Astrocyte (in vitro differentiated cells and primary cell): ENCODE data around the gene WNT7A. TPM values are rescaled to one million over a fixed set of nuclear protein-coding genes. Genes with fewer than 3 reads are reported as not detected.

Experiments used
- DNase-seq: peaks from one replicate; pipeline ENCODE4 v3.0.0-alpha.2; 2010; ENCODE audit warnings: low read depth
- FAIRE-seq: peaks from 2 replicates; lab custom pipeline; 2011; peaks lifted over from hg19 to GRCh38; lab: Jason Lieb, UNC
- H2AFZ ChIP-seq: 2 replicates; pipeline ENCODE4 v1.6.0; 2012; ENCODE audit warnings: low read depth, low read length, inconsistent platforms
- H3K27ac ChIP-seq: 2 replicates; pipeline ENCODE4 v1.5.1; 2011; ENCODE audit warnings: low read depth, low read length, inconsistent platforms
- H3K27me3 ChIP-seq: 2 replicates; pipeline ENCODE4 v1.6.0; 2011; ENCODE audit warnings: low read length, inconsistent platforms; ENCODE audit not compliant: insufficient read depth
- H3K36me3 ChIP-seq: 2 replicates; pipeline ENCODE4 v1.5.1; 2011; ENCODE audit warnings: low read length, inconsistent platforms; ENCODE audit not compliant: insufficient read depth
- H3K4me1 ChIP-seq: 2 replicates; pipeline ENCODE4 v1.5.1; 2011; ENCODE audit warnings: low read length, inconsistent platforms; ENCODE audit not compliant: insufficient read depth
- H3K4me2 ChIP-seq: 2 replicates; pipeline ENCODE4 v1.6.0; 2012; ENCODE audit warnings: low read length, inconsistent platforms
- H3K4me3 ChIP-seq: 2 replicates; pipeline ENCODE4 v1.5.1; 2011; ENCODE audit warnings: low read depth, mild to moderate bottlenecking, low read length, inconsistent platforms; ENCODE audit not compliant: insufficient read depth
- H3K79me2 ChIP-seq: 2 replicates; pipeline ENCODE4 v1.6.0; 2012; ENCODE audit warnings: mild to moderate bottlenecking, low read length, inconsistent platforms; ENCODE audit not compliant: insufficient read depth
- H3K9ac ChIP-seq: 2 replicates; pipeline ENCODE4 v1.6.0; 2012; ENCODE audit warnings: mild to moderate bottlenecking, low read length, inconsistent platforms
- H3K9me3 ChIP-seq: 2 replicates; pipeline ENCODE4 v1.5.1; 2012; ENCODE audit warnings: low read depth, mild to moderate bottlenecking, low read length, inconsistent platforms; ENCODE audit not compliant: insufficient read depth
- H4K20me1 ChIP-seq: 2 replicates; pipeline ENCODE4 v1.6.0; 2012; ENCODE audit warnings: low read length, inconsistent platforms; ENCODE audit not compliant: insufficient read depth
- H3K27ac Mint-ChIP-seq: one replicate; pipeline ENCODE4 v1.8.0; 2021; ENCODE audit warnings: mild to moderate bottlenecking, mixed read lengths; ENCODE audit not compliant: unreplicated experiment
- H3K27me3 Mint-ChIP-seq: one replicate; pipeline ENCODE4 v1.8.0; 2021; ENCODE audit warnings: low read depth, mixed read lengths; ENCODE audit not compliant: unreplicated experiment
- H3K36me3 Mint-ChIP-seq: one replicate; pipeline ENCODE4 v1.8.0; 2021; ENCODE audit warnings: low read depth, mixed read lengths; ENCODE audit not compliant: unreplicated experiment
- H3K4me1 Mint-ChIP-seq: one replicate; pipeline ENCODE4 v1.8.0; 2021; ENCODE audit warnings: low read depth, mixed read lengths; ENCODE audit not compliant: unreplicated experiment
- H3K4me3 Mint-ChIP-seq: one replicate; pipeline ENCODE4 v1.8.0; 2021; ENCODE audit warnings: mild to moderate bottlenecking, moderate library complexity, mixed read lengths; ENCODE audit not compliant: unreplicated experiment
- H3K9me3 Mint-ChIP-seq: one replicate; pipeline ENCODE4 v1.8.0; 2021; ENCODE audit warnings: mild to moderate bottlenecking, mixed read lengths; ENCODE audit not compliant: unreplicated experiment
- EZH2 ChIP-seq: IDR thresholded peaks from 2 replicates; pipeline ENCODE4 v1.6.1; 2012; ENCODE audit warnings: mild to moderate bottlenecking, low read length, inconsistent platforms; ENCODE audit not compliant: insufficient read depth
- total RNA-seq: library from RNA; stranded (reverse); gene quantifications from 2 replicates; pipeline ENCODE4 v1.2.1, GENCODE V29; 2021
- TF ChIP-seq, protein P1 (sequence below): IDR thresholded peaks from 2 replicates; pipeline ENCODE4 v1.5.1; 2011; ENCODE audit warnings: low read depth, mild to moderate bottlenecking, inconsistent platforms, low read length, moderate library complexity; ENCODE audit not compliant: insufficient read depth

Gene WNT7A
- total RNA-seq, 1 donor from 2014 or later, result 1.7 TPM

DNA sequence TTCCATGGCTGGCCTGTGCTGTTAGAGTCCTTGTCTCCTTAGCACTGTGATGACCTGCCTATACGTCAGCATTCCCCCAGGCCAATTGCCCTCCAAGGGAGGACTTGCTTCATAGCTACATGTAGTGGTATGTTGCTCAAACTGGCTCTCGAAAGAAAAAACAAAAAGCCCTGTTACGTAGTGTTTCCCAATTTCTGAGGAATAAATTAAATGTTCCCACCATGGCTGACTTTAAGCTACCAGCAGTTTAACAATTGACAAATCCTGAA, 54.6 kb downstream of the WNT7A start:
- no peaks in the 10 kb centered on the region for H3K36me3 Mint-ChIP-seq
- Histone ChIP-seq H3K27me3 (no peaks in the 10 kb centered on the region), H3K9ac (no peak overlapping the region), H3K9me3 (peaks cover 3% of the 10 kb centered on the region), H3K27ac (no peak overlapping the region), H3K36me3 (no peaks in the 10 kb centered on the region), H4K20me1 (no peaks in the 10 kb centered on the region), H2AFZ (no peak overlapping the region), H3K4me3 (no peak overlapping the region), H3K4me2 (no peak overlapping the region), H3K4me1 (no peaks in the 10 kb centered on the region), H3K79me2 (no peaks in the 10 kb centered on the region)
- H3K4me1 Mint-ChIP-seq, result no peaks in the 10 kb centered on the region
- TF ChIP-seq, protein P1, sequence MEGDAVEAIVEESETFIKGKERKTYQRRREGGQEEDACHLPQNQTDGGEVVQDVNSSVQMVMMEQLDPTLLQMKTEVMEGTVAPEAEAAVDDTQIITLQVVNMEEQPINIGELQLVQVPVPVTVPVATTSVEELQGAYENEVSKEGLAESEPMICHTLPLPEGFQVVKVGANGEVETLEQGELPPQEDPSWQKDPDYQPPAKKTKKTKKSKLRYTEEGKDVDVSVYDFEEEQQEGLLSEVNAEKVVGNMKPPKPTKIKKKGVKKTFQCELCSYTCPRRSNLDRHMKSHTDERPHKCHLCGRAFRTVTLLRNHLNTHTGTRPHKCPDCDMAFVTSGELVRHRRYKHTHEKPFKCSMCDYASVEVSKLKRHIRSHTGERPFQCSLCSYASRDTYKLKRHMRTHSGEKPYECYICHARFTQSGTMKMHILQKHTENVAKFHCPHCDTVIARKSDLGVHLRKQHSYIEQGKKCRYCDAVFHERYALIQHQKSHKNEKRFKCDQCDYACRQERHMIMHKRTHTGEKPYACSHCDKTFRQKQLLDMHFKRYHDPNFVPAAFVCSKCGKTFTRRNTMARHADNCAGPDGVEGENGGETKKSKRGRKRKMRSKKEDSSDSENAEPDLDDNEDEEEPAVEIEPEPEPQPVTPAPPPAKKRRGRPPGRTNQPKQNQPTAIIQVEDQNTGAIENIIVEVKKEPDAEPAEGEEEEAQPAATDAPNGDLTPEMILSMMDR, result no peak
- no peak for TF ChIP-seq EZH2
- DNase-seq, result no peak
- peaks cover 29% of the 10 kb centered on the region for H3K27me3 Mint-ChIP-seq
- H3K4me3 Mint-ChIP-seq, result no peak overlapping the region
- no peak overlapping the region for H3K27ac Mint-ChIP-seq
- H3K9me3 Mint-ChIP-seq, result peaks cover 4% of the 10 kb centered on the region
- no peak for FAIRE-seq

DNA sequence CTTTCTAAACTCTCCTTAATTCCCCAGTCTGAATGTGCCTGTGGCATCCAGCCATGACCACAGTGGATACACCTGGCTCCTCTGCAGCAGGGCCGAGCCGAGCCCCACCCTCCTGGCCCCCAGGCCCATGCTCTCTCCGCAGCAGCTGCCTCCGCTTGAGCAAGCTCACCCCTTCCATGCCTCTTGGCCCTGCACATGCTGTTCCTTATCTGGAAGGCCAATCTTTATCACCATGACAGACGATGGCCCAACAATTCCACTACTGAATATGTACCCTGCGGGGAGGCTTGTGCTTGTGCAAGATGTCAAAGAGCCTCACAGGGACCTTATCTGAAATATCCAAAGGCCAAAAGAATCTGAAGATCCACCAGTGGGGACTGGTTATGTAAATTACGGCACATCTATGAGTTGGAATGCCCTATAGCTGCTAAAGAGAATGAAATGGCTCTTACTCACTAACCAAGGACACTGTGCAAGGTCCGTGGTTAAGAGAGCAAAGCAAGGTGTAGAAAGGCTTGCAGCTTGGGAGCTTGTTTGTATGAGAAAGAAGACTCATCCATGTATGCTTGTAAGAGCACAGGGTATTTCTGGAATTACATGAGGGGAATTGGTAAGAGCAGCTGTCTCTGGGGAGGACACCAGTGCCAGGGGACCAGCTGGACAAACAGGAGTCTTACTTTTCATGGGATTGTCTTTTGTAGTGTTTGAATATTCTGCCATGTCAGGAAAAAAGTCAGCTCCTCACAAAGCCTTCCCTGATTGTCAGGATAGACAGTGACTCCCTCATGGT, 55.2 kb downstream of the WNT7A start:
- TF ChIP-seq, protein P1, result no peak
- TF ChIP-seq EZH2, result no peak
- Histone ChIP-seq H3K4me1 (no peaks in the 10 kb centered on the region), H3K27ac (no peak overlapping the region), H3K9ac (no peak overlapping the region), H3K27me3 (no peaks in the 10 kb centered on the region), H3K36me3 (no peaks in the 10 kb centered on the region), H3K79me2 (no peaks in the 10 kb centered on the region), H3K4me2 (no peak overlapping the region), H3K4me3 (no peak overlapping the region), H2AFZ (no peak overlapping the region), H4K20me1 (no peaks in the 10 kb centered on the region), H3K9me3 (peaks cover 3% of the 10 kb centered on the region)
- Mint-ChIP-seq H3K27me3 (peaks cover 26% of the 10 kb centered on the region), H3K9me3 (peaks cover 4% of the 10 kb centered on the region), H3K4me3 (no peak overlapping the region), H3K4me1 (no peaks in the 10 kb centered on the region), H3K36me3 (no peaks in the 10 kb centered on the region), H3K27ac (no peak overlapping the region)
- FAIRE-seq (no peak), DNase-seq (no peak)

DNA sequence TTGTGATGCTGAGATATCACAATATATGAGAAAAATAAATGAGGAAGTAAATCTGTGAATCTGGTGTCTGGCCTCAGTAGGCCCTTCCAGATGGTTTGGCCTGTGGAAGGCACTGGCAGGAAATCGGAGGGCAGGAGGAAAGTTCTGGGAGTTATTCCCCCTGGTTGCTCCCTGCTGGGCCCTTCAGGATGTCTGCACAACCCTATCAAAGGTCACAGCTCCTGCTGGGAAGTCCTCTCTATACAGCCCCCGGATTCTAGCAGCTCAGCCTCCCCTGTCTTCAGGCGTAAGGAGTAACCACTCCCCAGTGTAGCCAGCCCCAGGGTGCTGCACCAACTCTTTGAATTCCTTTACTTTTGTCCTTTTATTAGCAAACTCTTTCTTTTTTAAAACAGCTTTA, 56.2 kb downstream of the WNT7A start:
- Histone ChIP-seq H3K27me3 (no peaks in the 10 kb centered on the region), H3K27ac (no peak overlapping the region), H3K9ac (no peak overlapping the region), H4K20me1 (no peaks in the 10 kb centered on the region), H3K4me3 (no peak overlapping the region), H3K9me3 (peaks cover 5% of the 10 kb centered on the region), H2AFZ (no peak overlapping the region), H3K36me3 (no peaks in the 10 kb centered on the region), H3K4me2 (no peak overlapping the region), H3K79me2 (no peaks in the 10 kb centered on the region), H3K4me1 (no peaks in the 10 kb centered on the region)
- TF ChIP-seq, protein P1, result no peak
- TF ChIP-seq EZH2, result no peak
- Mint-ChIP-seq H3K9me3 (peaks cover 4% of the 10 kb centered on the region), H3K36me3 (no peaks in the 10 kb centered on the region), H3K4me1 (no peaks in the 10 kb centered on the region), H3K4me3 (no peak overlapping the region), H3K27me3 (peaks cover 20% of the 10 kb centered on the region), H3K27ac (no peak overlapping the region)
- DNase-seq (no peak), FAIRE-seq (no peak)
